H9 (cell line): ENCODE measurements around the gene TSGA10. TPM values are rescaled to one million over a fixed set of nuclear protein-coding genes. Genes with fewer than 3 reads are reported as not detected.
A peak's percentile ranks its signal among the peaks of the same experiment; 100 is the strongest.

Experiments used
- DNase-seq: peaks from one replicate; pipeline ENCODE4 v3.0.0-alpha.2; 2017
- H2AFZ ChIP-seq: one replicate; pipeline ENCODE4 v1.6.1; 2013; ENCODE audit warnings: mild to moderate bottlenecking, low read length, control low read depth, moderate library complexity
- H2AK5ac ChIP-seq: 2 replicates; pipeline ENCODE4 v1.6.1; 2013; ENCODE audit warnings: low read length, control low read depth, mixed read lengths; ENCODE audit not compliant: insufficient read length
- H2BK120ac ChIP-seq: one replicate; pipeline ENCODE4 v1.6.1; 2013; ENCODE audit warnings: low read depth, mild to moderate bottlenecking, low read length, control low read depth, inconsistent platforms; ENCODE audit not compliant: poor library complexity, severe bottlenecking
- H2BK12ac ChIP-seq: 2 replicates; pipeline ENCODE4 v1.6.1; 2013; ENCODE audit warnings: low read length, control low read depth, mixed read lengths, low read depth; ENCODE audit not compliant: insufficient read length
- H2BK15ac ChIP-seq: 2 replicates; pipeline ENCODE4 v1.6.1; 2013; ENCODE audit warnings: low read depth, low read length, control low read depth
- H2BK20ac ChIP-seq: one replicate; pipeline ENCODE4 v1.6.1; 2013; ENCODE audit warnings: low read depth, mild to moderate bottlenecking, low read length, control low read depth, inconsistent platforms; ENCODE audit not compliant: poor library complexity, severe bottlenecking
- H2BK5ac ChIP-seq: 2 replicates; pipeline ENCODE4 v1.6.1; 2013; ENCODE audit warnings: low read length, control low read depth, mixed read lengths; ENCODE audit not compliant: insufficient read length
- H3K14ac ChIP-seq: 2 replicates; pipeline ENCODE4 v1.6.1; 2013; ENCODE audit warnings: low read length, control low read depth; ENCODE audit not compliant: insufficient read depth
- H3K18ac ChIP-seq: 2 replicates; pipeline ENCODE4 v1.6.1; 2013; ENCODE audit warnings: low read depth, mild to moderate bottlenecking, mixed read lengths, low read length, control low read depth; ENCODE audit not compliant: insufficient read length
- H3K23ac ChIP-seq: 2 replicates; pipeline ENCODE4 v1.6.1; 2013; ENCODE audit warnings: low read length, control low read depth, mixed read lengths, low read depth; ENCODE audit not compliant: insufficient read length
- H3K23me2 ChIP-seq: 2 replicates; pipeline ENCODE4 v1.6.1; 2013; ENCODE audit warnings: low read depth, mild to moderate bottlenecking, mixed read lengths, low read length, control low read depth; ENCODE audit not compliant: insufficient read length, poor library complexity, severe bottlenecking
- H3K27ac ChIP-seq: 2 replicates; pipeline ENCODE4 v1.5.1; 2013; ENCODE audit warnings: low read length, control low read depth, mixed read lengths, low read depth; ENCODE audit not compliant: insufficient read length
- H3K27me3 ChIP-seq: 2 replicates; pipeline ENCODE4 v1.6.1; 2013; ENCODE audit warnings: low read length, control low read depth, inconsistent platforms; ENCODE audit not compliant: insufficient read depth
- H3K4ac ChIP-seq: 2 replicates; pipeline ENCODE4 v1.6.1; 2013; ENCODE audit warnings: low read depth, mild to moderate bottlenecking, control low read depth, inconsistent platforms, low read length, moderate library complexity
- H3K4me1 ChIP-seq: 2 replicates; pipeline ENCODE4 v1.6.1; 2013; ENCODE audit warnings: low read length, control low read depth, inconsistent platforms; ENCODE audit not compliant: insufficient read depth
- H3K4me2 ChIP-seq: 2 replicates; pipeline ENCODE4 v1.6.1; 2013; ENCODE audit warnings: low read length, control low read depth, mixed read lengths; ENCODE audit not compliant: insufficient read length, insufficient read depth
- H3K56ac ChIP-seq: 2 replicates; pipeline ENCODE4 v1.6.1; 2013; ENCODE audit warnings: low read depth, mild to moderate bottlenecking, mixed read lengths, low read length, control low read depth; ENCODE audit not compliant: insufficient read length
- H3K79me1 ChIP-seq: 2 replicates; pipeline ENCODE4 v1.6.1; 2013; ENCODE audit warnings: low read depth, mild to moderate bottlenecking, moderate library complexity, low read length, control low read depth, inconsistent platforms; ENCODE audit not compliant: insufficient read depth, poor library complexity, severe bottlenecking
- H3K79me2 ChIP-seq: 2 replicates; pipeline ENCODE4 v1.6.1; 2013; ENCODE audit warnings: low read length, control low read depth, inconsistent platforms; ENCODE audit not compliant: insufficient read depth
- H3K9ac ChIP-seq: 2 replicates; pipeline ENCODE4 v1.6.1; 2013; ENCODE audit warnings: low read length, control low read depth, mixed read lengths; ENCODE audit not compliant: insufficient read length; ENCODE audit errors: extremely low read depth
- H3K9me3 ChIP-seq: one replicate; pipeline ENCODE4 v1.6.1; 2013; ENCODE audit warnings: low read depth, low read length, inconsistent platforms; ENCODE audit not compliant: control insufficient read depth
- H3T11ph ChIP-seq: one replicate; pipeline ENCODE4 v1.6.1; 2013; ENCODE audit warnings: mild to moderate bottlenecking, low read length, control low read depth, inconsistent platforms
- H4K20me1 ChIP-seq: one replicate; pipeline ENCODE4 v1.6.1; 2013; ENCODE audit not compliant: control insufficient read depth, insufficient read length, insufficient read depth
- H4K5ac ChIP-seq: 2 replicates; pipeline ENCODE4 v1.6.1; 2013; ENCODE audit warnings: low read depth, mild to moderate bottlenecking, mixed read lengths, low read length, control low read depth; ENCODE audit not compliant: insufficient read length
- H4K8ac ChIP-seq: replicated peaks from 2 replicates; pipeline ENCODE4 v1.6.1; 2013; ENCODE audit warnings: low read length, control low read depth, mixed read lengths, low read depth; ENCODE audit not compliant: insufficient read length
- H4K91ac ChIP-seq: 2 replicates; pipeline ENCODE4 v1.6.1; 2013; ENCODE audit warnings: low read depth, mild to moderate bottlenecking, moderate library complexity, mixed read lengths, low read length, control low read depth; ENCODE audit not compliant: insufficient read length
- H3K27ac Mint-ChIP-seq, 3 experiments: 2 replicates in 2 of 3; 3 replicates in 1 of 3; pipeline ENCODE4 v1.8.0; 2020 to 2021; ENCODE audit warnings: mixed read lengths in 3 of 3, mild to moderate bottlenecking in 1 of 3, moderate library complexity in 1 of 3
- H3K27me3 Mint-ChIP-seq: 2 replicates; pipeline ENCODE4 v1.8.0; 2021; ENCODE audit warnings: low read depth, mild to moderate bottlenecking, moderate library complexity, mixed read lengths
- H3K36me3 Mint-ChIP-seq, 3 experiments: 2 replicates in 2 of 3; 3 replicates in 1 of 3; pipeline ENCODE4 v1.8.0; 2020 to 2021; ENCODE audit warnings: low read depth in 3 of 3, mixed read lengths in 3 of 3; ENCODE audit not compliant: insufficient read depth in 1 of 3
- H3K4me1 Mint-ChIP-seq, 2 experiments: 2 replicates each; pipeline ENCODE4 v1.8.0; 2020; ENCODE audit warnings: mixed read lengths in 2 of 2
- H3K4me3 Mint-ChIP-seq, 2 experiments: 2 replicates in 1 of 2; 3 replicates in 1 of 2; pipeline ENCODE4 v1.8.0; 2020 to 2021; ENCODE audit warnings: mild to moderate bottlenecking in 2 of 2, mixed read lengths in 2 of 2, moderate library complexity in 1 of 2
- H3K9me3 Mint-ChIP-seq, 2 experiments: 2 replicates in 1 of 2; 3 replicates in 1 of 2; pipeline ENCODE4 v1.8.0; 2020; ENCODE audit warnings: mild to moderate bottlenecking in 2 of 2, mixed read lengths in 2 of 2, moderate library complexity in 1 of 2
- CTCF ChIP-seq: fragments of 200-600 bp; sonication (generic); conservative IDR thresholded peaks from 3 replicates; pipeline ENCODE4 v1.8.0; 2021; ENCODE audit warnings: antibody characterized with exemption, mild to moderate bottlenecking
- WGBS: extraction: QIAGEN DNeasy Blood & Tissue Kit; methylation state at CpG from one replicate; pipeline ENCODE4 v1.1.7; 2013; ENCODE audit warnings: missing lambda C conversion rate, low lambda C conversion rate, mixed read lengths; ENCODE audit not compliant: insufficient read length; ENCODE audit errors: extremely low coverage; 5-methylcytosine and 5-hydroxymethylcytosine counted together
- total RNA-seq: library from RNA; stranded (reverse); gene quantifications from 2 replicates; pipeline ENCODE4 v1.2.1, GENCODE V29; 2021

TSGA10 gene
- total RNA-seq, 1 experiment from 2014 or later = 6.3 TPM

GRCh38 chr2:99180755-99181623 lies 26.2 kb upstream of the TSGA10 start, which contains the start of the genes MITD1 and MRPL30:
Gene MITD1 (minus strand): TSS chr2:99181058. CDS start chr2:99180981, 77 bp downstream.
Gene MRPL30 (plus strand): TSS chr2:99181184. CDS start chr2:99186204, 5,020 bp downstream.
- WGBS = no CpG with 5 or more reads among the region's 39 CpGs
- H3K27ac Mint-ChIP-seq = peak within 1 kb of the TSS; percentile 98 to 99 (median 99)
- no peak within 1 kb of the TSS for H4K5ac ChIP-seq

More at GRCh38 chr2:99180755-99181623, 26.2 kb upstream of the TSGA10 start, which contains the start of the genes MITD1 and MRPL30:
- Histone ChIP-seq H3K23me2 (peaks cover 3% of the 10 kb centered on the region), H2BK15ac (no peak within 1 kb of the TSS), H3K4me1 (no peaks in the 10 kb centered on the region), H3K9ac (peak within 1 kb of the TSS; percentile 82), H4K91ac (no peak within 1 kb of the TSS), H3K4me2 (peak within 1 kb of the TSS; percentile 78), H3K4ac (no peak within 1 kb of the TSS; the same call in 1 of the 2 replicates), H3K56ac (no peak within 1 kb of the TSS), H3K27ac (peak within 1 kb of the TSS; percentile 31), H2AK5ac (no peak within 1 kb of the TSS), H2BK5ac (no peak within 1 kb of the TSS), H3K14ac (peak within 1 kb of the TSS; percentile 46; the same call in 1 of the 2 replicates), H2BK120ac (no peak within 1 kb of the TSS), H4K20me1 (no peaks in the 10 kb centered on the region), H3K9me3 (no peaks in the 10 kb centered on the region), H2BK12ac (no peak within 1 kb of the TSS), H3K18ac (peak within 1 kb of the TSS; percentile 41), H3T11ph (no peak within 1 kb of the TSS), H3K23ac (no peak within 1 kb of the TSS), H3K27me3 (no peaks in the 10 kb centered on the region), H2AFZ (no peak within 1 kb of the TSS), H3K79me1 (peaks cover 3% of the 10 kb centered on the region), H3K79me2 (peaks cover 18% of the 10 kb centered on the region; the same call in 1 of the 2 replicates), H4K8ac (no peak within 1 kb of the TSS), H2BK20ac (no peak within 1 kb of the TSS)
- Mint-ChIP-seq H3K9me3 (no peaks in the 10 kb centered on the region), H3K4me1 (peaks cover 20 to 21% of the 10 kb centered on the region in 2 experiments), H3K36me3 (peaks cover 0 to 10% (median 4%) of the 10 kb centered on the region in 3 experiments; a peak in 6 of 7 replicates), H3K4me3 (peak within 1 kb of the TSS; percentile 99 to 100), H3K27me3 (no peaks in the 10 kb centered on the region)
- no peak for TF ChIP-seq CTCF
- DNase-seq = peak; percentile 94
